Right lobe of liver (tissue), 6 donors: ENCODE results near the gene YKT6. TPM values are rescaled to one million over a fixed set of nuclear protein-coding genes. Genes with fewer than 3 reads are reported as not detected.

Experiments
- ATAC-seq, 4 donors: fragments of 200-7000 bp; cut with Tn5 transposase; one replicate each; pipeline ENCODE4 v1.9.1; 2020; ENCODE audit warnings: mild to moderate bottlenecking in 4 of 4, moderate library complexity in 4 of 4
- DNase-seq, 3 donors: peaks; one replicate each; pipeline ENCODE4 v3.0.0-alpha.2; 2020
- H3K27ac ChIP-seq, 3 donors: fragments of 200-600 bp; one replicate each; pipeline ENCODE4 v1.8.0; 2022
- H3K27me3 ChIP-seq, 2 donors: fragments of 200-600 bp; one replicate each; pipeline ENCODE4 v1.8.0; 2022
- H3K36me3 ChIP-seq, 4 donors: fragments of 200-600 bp; sonication (generic) in 1 of 4; one replicate each; pipeline versions ENCODE4 v1.5.1 to v1.8.0; 2017 to 2022; ENCODE audit warnings: control low read depth in 1 of 4
- H3K4me1 ChIP-seq, 4 donors: fragments of 200-600 bp; sonication (generic) in 1 of 4; one replicate each; pipeline versions ENCODE4 v1.5.1 to v1.8.0; 2017 to 2022; ENCODE audit warnings: control low read depth in 1 of 4
- H3K4me3 ChIP-seq, 3 donors: fragments of 200-600 bp; one replicate each; pipeline ENCODE4 v1.8.0; 2022
- H3K9me3 ChIP-seq, 4 donors: fragments of 200-600 bp; sonication (generic) in 1 of 4; one replicate each; pipeline versions ENCODE4 v1.5.1 to v1.8.0; 2017 to 2022; ENCODE audit warnings: control low read depth in 1 of 4
- CTCF ChIP-seq, 4 donors: fragments of 200-600 bp in 3 of 4; fragments of 450-650 bp in 1 of 4; IDR thresholded peaks; one replicate each; pipeline versions ENCODE4 v1.5.1 to v1.8.0; 2016 to 2022; ENCODE audit warnings: antibody characterized with exemption in 4 of 4, mild to moderate bottlenecking in 2 of 4
- POLR2A ChIP-seq: fragments of 450-650 bp; IDR thresholded peaks from one replicate; pipeline ENCODE4 v1.6.1; 2017; ENCODE audit warnings: antibody characterized with exemption, mild to moderate bottlenecking
- WGBS: methylation state at CpG from one replicate; pipeline ENCODE4 v1.1.6; 2018; ENCODE audit warnings: low coverage, low lambda C conversion rate; ENCODE audit not compliant: insufficient coverage; ENCODE audit errors: missing lambda C conversion rate; 5-methylcytosine and 5-hydroxymethylcytosine counted together
- intact Hi-C, 2 donors: fragments of 100-400 bp; cut with DNase I; formaldehyde crosslinking; loops; one replicate each; pipeline versions ENCODE4 v1.11.2 to v1.14.1; 2022
- total RNA-seq, 6 experiments: library from RNA; depleted of rRNA in 2 of 6; stranded (reverse); fragments of >200 nt in 2 of 6; fragmentation: NEBNext Ultra II Directional in 3 of 6; extraction: Animal tissue kit (Norgen Biotek cat#: 25700) in 3 of 6; gene quantifications; one replicate each; pipeline versions ENCODE4 v1.1.0 to v1.2.4, GENCODE V29; 2016 to 2023
- donor health status: DM: no; HTN: yes; CAD: no.
- donor health status: DM: no; HTN: no; CAD: no.
- donor health status: DM: no; HTN: no; CAD: no.
- donor health status: DM: no; HTN: yes; CAD: no.
- donor health status: DM: no; HTN: yes; CAD: no.

The YKT6 gene
- total RNA-seq, 6 experiments from 2014 or later = 15.0 to 23.8 (median 19.2) TPM

- intact Hi-C loops = no loop called here
- Histone ChIP-seq H3K36me3 (no peaks in the 10 kb centered on the region), H3K9me3 (peaks cover 0 to under 1% (median 0%) of the 10 kb centered on the region in 4 donors), H3K4me1 (no peaks in the 10 kb centered on the region), H3K4me3 (no peak overlapping the region), H3K27me3 (no peaks in the 10 kb centered on the region), H3K27ac (no peak overlapping the region)
- TF ChIP-seq POLR2A = no peak
- TF ChIP-seq CTCF (IDR thresholded peaks at IDR 0.05) = no peak
- ATAC-seq = peak in 1 of 4 donors; percentile 35
- WGBS = 70% methylated on average over 2 of the region's 9 CpGs
- peak in 1 of 3 donors; percentile 34 for DNase-seq
These were observed 13.0 kb upstream of the YKT6 start for GRCh38 chr7:44187636-44188416.

GRCh38 chr7:44188480-44189225 is 12.1 kb upstream of the YKT6 start:
- TF ChIP-seq CTCF (IDR thresholded peaks at IDR 0.05) (no peak), POLR2A (no peak)
- Histone ChIP-seq H3K27ac (no peak overlapping the region), H3K27me3 (no peaks in the 10 kb centered on the region), H3K4me3 (no peak overlapping the region), H3K4me1 (no peaks in the 10 kb centered on the region), H3K9me3 (no peaks in the 10 kb centered on the region), H3K36me3 (no peaks in the 10 kb centered on the region)
- intact Hi-C loops = no loop called here
- ATAC-seq (no peak), DNase-seq (peak in 1 of 3 donors; percentile 32)
- WGBS = 89% methylated on average over 3 of the region's 16 CpGs

GRCh38 chr7:44189286-44189992 is 11.3 kb upstream of the YKT6 start, which contains the start of gene GCK:
GCK (minus strand) TSS chr7:44189439; CDS start chr7:44188953, 486 bp downstream.
- WGBS = 63% methylated on average over 2 of the region's 11 CpGs
- ATAC-seq = no peak
- intact Hi-C loops = no loop called here
- Histone ChIP-seq H3K4me3 (no peak within 1 kb of the TSS), H3K27ac (no peak within 1 kb of the TSS), H3K36me3 (no peaks in the 10 kb centered on the region), H3K9me3 (no peaks in the 10 kb centered on the region), H3K27me3 (no peaks in the 10 kb centered on the region), H3K4me1 (no peaks in the 10 kb centered on the region)
- DNase-seq = peak in 1 of 3 donors; percentile 33
- TF ChIP-seq POLR2A (no peak), CTCF (IDR thresholded peaks at IDR 0.05) (no peak)

GRCh38 chr7:44189993-44190872 is 10.5 kb upstream of the YKT6 start:
- Histone ChIP-seq H3K27ac (no peak overlapping the region), H3K4me1 (no peaks in the 10 kb centered on the region), H3K27me3 (no peaks in the 10 kb centered on the region), H3K36me3 (no peaks in the 10 kb centered on the region), H3K9me3 (no peaks in the 10 kb centered on the region), H3K4me3 (no peak overlapping the region)
- 71% methylated on average over 6 of the region's 14 CpGs for WGBS
- no peak for DNase-seq
- no peak for ATAC-seq
- TF ChIP-seq CTCF (IDR thresholded peaks at IDR 0.05) (no peak), POLR2A (no peak)
- intact Hi-C loops = loop anchor here in 1 of 2 donors (10.0 kb wide), 1 partner anchor 55 kb away; no protein-coding TSS in a partner anchor
